HepG2 (cell line): Measurements from ENCODE around the gene CNPPD1. TPM values are rescaled to one million over a fixed set of nuclear protein-coding genes. Genes with fewer than 3 reads are reported as not detected.

Source experiments
- ELF1 ChIP-seq: sonication (generic); formaldehyde crosslinking; IDR thresholded peaks from 2 replicates; pipeline ENCODE4 v1.4.0; 2020; ENCODE audit warnings: missing genetic modification reagents
- FIP1L1 ChIP-seq: fragments of 200-400 bp; formaldehyde crosslinking; IDR thresholded peaks from 2 replicates; pipeline ENCODE4 v1.6.1; 2018; ENCODE audit warnings: low read depth, mild to moderate bottlenecking, low read length, moderate library complexity, borderline replicate concordance; ENCODE audit not compliant: insufficient read depth
- FOXK2 ChIP-seq: fragments of 450-650 bp; IDR thresholded peaks from 2 replicates; pipeline ENCODE4 v1.6.1; 2016
- GFI1 ChIP-seq: sonication (generic); formaldehyde crosslinking; IDR thresholded peaks from 2 replicates; pipeline ENCODE4 v1.5.0; 2020; ENCODE audit warnings: missing genetic modification reagents, mild to moderate bottlenecking, borderline replicate concordance
- GPN1 ChIP-seq: sonication (generic); formaldehyde crosslinking; IDR thresholded peaks from 2 replicates; pipeline ENCODE4 v1.5.1; 2020; ENCODE audit warnings: missing genetic modification reagents, borderline replicate concordance
- HIVEP1 ChIP-seq: sonication (generic); formaldehyde crosslinking; IDR thresholded peaks from 2 replicates; pipeline ENCODE4 v1.4.0; 2020; ENCODE audit warnings: mild to moderate bottlenecking, missing genetic modification reagents
- HMGA1 ChIP-seq: sonication (generic); formaldehyde crosslinking; conservative IDR thresholded peaks from 2 replicates; pipeline ENCODE4 v1.4.0; 2020; ENCODE audit warnings: missing genetic modification reagents
- ISX ChIP-seq: sonication (generic); formaldehyde crosslinking; conservative IDR thresholded peaks from 2 replicates; pipeline ENCODE4 v1.5.0; 2020; ENCODE audit warnings: missing genetic modification reagents
- KAT8 ChIP-seq: IDR thresholded peaks from 2 replicates; pipeline ENCODE4 v1.6.1; 2016; ENCODE audit warnings: missing genetic modification reagents, missing compliant biosample characterization
- NFIC ChIP-seq: IDR thresholded peaks from 2 replicates; pipeline ENCODE4 v1.6.1; 2012; ENCODE audit warnings: mild to moderate bottlenecking, low read length, inconsistent platforms
- PAX8 ChIP-seq: sonication (generic); formaldehyde crosslinking; IDR thresholded peaks from 2 replicates; pipeline ENCODE4 v1.8.0; 2022; ENCODE audit warnings: mild to moderate bottlenecking, missing genetic modification reagents, borderline replicate concordance
- SIX4 ChIP-seq: sonication (generic); formaldehyde crosslinking; IDR thresholded peaks from 2 replicates; pipeline ENCODE4 v1.4.0; 2020; ENCODE audit warnings: missing genetic modification reagents
- SNRNP70 ChIP-seq: fragments of 200-400 bp; formaldehyde crosslinking; IDR thresholded peaks from 2 replicates; pipeline ENCODE4 v1.6.1; 2017; ENCODE audit warnings: mild to moderate bottlenecking, low read depth, low read length, moderate library complexity
- ZFP41 ChIP-seq: sonication (generic); formaldehyde crosslinking; IDR thresholded peaks from 2 replicates; pipeline ENCODE4 v1.4.0; 2020; ENCODE audit warnings: mild to moderate bottlenecking, missing genetic modification reagents, borderline replicate concordance
- ZNF10 ChIP-seq: sonication (generic); formaldehyde crosslinking; IDR thresholded peaks from 2 replicates; pipeline ENCODE4 v1.4.0; 2020; ENCODE audit warnings: mild to moderate bottlenecking, low read depth, missing genetic modification reagents, borderline replicate concordance
- ZNF136 ChIP-seq: sonication (generic); formaldehyde crosslinking; IDR thresholded peaks from 2 replicates; pipeline ENCODE4 v1.8.1; 2022; ENCODE audit warnings: low read depth, mild to moderate bottlenecking, moderate library complexity, missing genetic modification reagents
- ZNF431 ChIP-seq: sonication (generic); formaldehyde crosslinking; IDR thresholded peaks from 2 replicates; pipeline ENCODE4 v1.9.0; 2022; ENCODE audit warnings: missing genetic modification reagents, low read depth, mild to moderate bottlenecking, borderline replicate concordance
- ZNF83 ChIP-seq: sonication (generic); formaldehyde crosslinking; IDR thresholded peaks from 2 replicates; pipeline ENCODE4 v1.4.0; 2020; ENCODE audit warnings: missing genetic modification reagents, mild to moderate bottlenecking, borderline replicate concordance
- ZSCAN30 ChIP-seq: sonication (generic); formaldehyde crosslinking; IDR thresholded peaks from 2 replicates; pipeline ENCODE4 v1.5.0; 2020; ENCODE audit warnings: mild to moderate bottlenecking, missing genetic modification reagents
- polyA plus RNA-seq, 8 experiments: library from polyadenylated mRNA; depleted of rRNA in 3 of 8; stranded (reverse) in 7 of 8; unstranded in 1 of 8; fragments of >200 nt; fragmentation: Illumina TruSeq in 4 of 8; extraction: Trizol in 4 of 8; gene quantifications; 2 replicates each; pipeline versions ENCODE4 v1.2.1 to v1.2.3, GENCODE V29; 2011 to 2016; ENCODE audit warnings: low read depth in 4 of 8, missing spikeins in 1 of 8, mixed read lengths in 1 of 8; ENCODE audit not compliant: insufficient read depth in 1 of 8
- total RNA-seq, 5 experiments: library from RNA; depleted of rRNA; stranded (reverse); fragments of >200 nt; fragmentation: Illumina TruSeq; extraction: Trizol; gene quantifications; 2 replicates each; pipeline ENCODE4 v1.2.3, GENCODE V29; 2016; ENCODE audit warnings: low read depth in 1 of 5
- TF ChIP-seq, protein P1 (sequence below), 2 experiments: fragments of 450-650 bp in 1 of 2; sonication (generic) in 1 of 2; formaldehyde crosslinking in 1 of 2; IDR thresholded peaks; 2 replicates each; pipeline versions ENCODE4 v1.6.1 to v1.8.0; 2016 to 2022; ENCODE audit warnings: antibody characterized with exemption in 1 of 2, mild to moderate bottlenecking in 1 of 2, missing genetic modification reagents in 1 of 2
- TF ChIP-seq, protein P2 (sequence below): sonication (generic); formaldehyde crosslinking; IDR thresholded peaks from 2 replicates; pipeline ENCODE4 v1.4.0; 2020; ENCODE audit warnings: mild to moderate bottlenecking, missing genetic modification reagents

The CNPPD1 gene
- total and polyA plus RNA-seq, 2 of the 13 experiments (the other 11 are each of a cell fraction or from before 2014, with no cell fraction given): 35.5 to 49.4 TPM

DNA sequence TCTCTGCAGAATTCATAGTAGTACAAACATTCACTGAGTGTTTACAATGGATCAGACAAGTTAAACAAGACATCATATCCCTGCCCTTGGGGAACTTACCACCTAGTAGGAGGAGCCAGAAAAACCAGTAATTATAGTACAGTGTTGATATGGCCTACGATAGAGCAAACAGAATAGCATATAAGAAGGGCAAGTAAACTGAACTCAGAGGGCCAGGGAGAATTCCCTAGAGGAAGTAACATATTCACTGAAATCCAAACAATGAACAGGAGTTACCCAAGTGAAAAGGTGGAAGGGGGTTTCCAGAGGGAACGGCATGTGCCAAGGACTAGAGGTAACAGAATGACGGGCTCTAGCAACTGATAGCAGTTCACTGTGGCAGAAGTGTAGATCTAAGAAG, 50.2 kb downstream of the CNPPD1 start (continued):
- TF ChIP-seq KAT8 (CRISPR knock-in tag) (peak; percentile 32; the same call in 1 of the 2 replicates), ZNF431 (CRISPR knock-in tag) (0 out of 2 replicates have a peak, but pooled peaks have one; percentile 37), ZNF136 (no peak), HIVEP1 (CRISPR knock-in tag) (no peak), ELF1 (no peak), HMGA1 (no peak), FIP1L1 (no peak), FOXK2 (peak; percentile 39; the same call in 1 of the 2 replicates), SNRNP70 (no peak), ZNF83 (CRISPR knock-in tag) (no peak), NFIC (peak; percentile 80), SIX4 (CRISPR knock-in tag) (0 out of 2 replicates have a peak, but pooled peaks have one; percentile 24), GFI1 (CRISPR knock-in tag) (peak; percentile 52; the same call in 1 of the 2 replicates), GPN1 (CRISPR knock-in tag) (no peak), PAX8 (CRISPR knock-in tag) (no peak), ISX (CRISPR knock-in tag) (no peak), ZFP41 (no peak), ZSCAN30 (CRISPR knock-in tag) (no peak), ZNF10 (CRISPR knock-in tag) (no peak)
- TF ChIP-seq, protein P1, sequence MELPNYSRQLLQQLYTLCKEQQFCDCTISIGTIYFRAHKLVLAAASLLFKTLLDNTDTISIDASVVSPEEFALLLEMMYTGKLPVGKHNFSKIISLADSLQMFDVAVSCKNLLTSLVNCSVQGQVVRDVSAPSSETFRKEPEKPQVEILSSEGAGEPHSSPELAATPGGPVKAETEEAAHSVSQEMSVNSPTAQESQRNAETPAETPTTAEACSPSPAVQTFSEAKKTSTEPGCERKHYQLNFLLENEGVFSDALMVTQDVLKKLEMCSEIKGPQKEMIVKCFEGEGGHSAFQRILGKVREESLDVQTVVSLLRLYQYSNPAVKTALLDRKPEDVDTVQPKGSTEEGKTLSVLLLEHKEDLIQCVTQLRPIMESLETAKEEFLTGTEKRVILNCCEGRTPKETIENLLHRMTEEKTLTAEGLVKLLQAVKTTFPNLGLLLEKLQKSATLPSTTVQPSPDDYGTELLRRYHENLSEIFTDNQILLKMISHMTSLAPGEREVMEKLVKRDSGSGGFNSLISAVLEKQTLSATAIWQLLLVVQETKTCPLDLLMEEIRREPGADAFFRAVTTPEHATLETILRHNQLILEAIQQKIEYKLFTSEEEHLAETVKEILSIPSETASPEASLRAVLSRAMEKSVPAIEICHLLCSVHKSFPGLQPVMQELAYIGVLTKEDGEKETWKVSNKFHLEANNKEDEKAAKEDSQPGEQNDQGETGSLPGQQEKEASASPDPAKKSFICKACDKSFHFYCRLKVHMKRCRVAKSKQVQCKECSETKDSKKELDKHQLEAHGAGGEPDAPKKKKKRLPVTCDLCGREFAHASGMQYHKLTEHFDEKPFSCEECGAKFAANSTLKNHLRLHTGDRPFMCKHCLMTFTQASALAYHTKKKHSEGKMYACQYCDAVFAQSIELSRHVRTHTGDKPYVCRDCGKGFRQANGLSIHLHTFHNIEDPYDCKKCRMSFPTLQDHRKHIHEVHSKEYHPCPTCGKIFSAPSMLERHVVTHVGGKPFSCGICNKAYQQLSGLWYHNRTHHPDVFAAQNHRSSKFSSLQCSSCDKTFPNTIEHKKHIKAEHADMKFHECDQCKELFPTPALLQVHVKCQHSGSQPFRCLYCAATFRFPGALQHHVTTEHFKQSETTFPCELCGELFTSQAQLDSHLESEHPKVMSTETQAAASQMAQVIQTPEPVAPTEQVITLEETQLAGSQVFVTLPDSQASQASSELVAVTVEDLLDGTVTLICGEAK (IDR thresholded peaks at IDR 0.05): no peak
- TF ChIP-seq, protein P1 (CRISPR knock-in tag; IDR thresholded peaks at IDR 0.05): no peak
- TF ChIP-seq, protein P2, sequence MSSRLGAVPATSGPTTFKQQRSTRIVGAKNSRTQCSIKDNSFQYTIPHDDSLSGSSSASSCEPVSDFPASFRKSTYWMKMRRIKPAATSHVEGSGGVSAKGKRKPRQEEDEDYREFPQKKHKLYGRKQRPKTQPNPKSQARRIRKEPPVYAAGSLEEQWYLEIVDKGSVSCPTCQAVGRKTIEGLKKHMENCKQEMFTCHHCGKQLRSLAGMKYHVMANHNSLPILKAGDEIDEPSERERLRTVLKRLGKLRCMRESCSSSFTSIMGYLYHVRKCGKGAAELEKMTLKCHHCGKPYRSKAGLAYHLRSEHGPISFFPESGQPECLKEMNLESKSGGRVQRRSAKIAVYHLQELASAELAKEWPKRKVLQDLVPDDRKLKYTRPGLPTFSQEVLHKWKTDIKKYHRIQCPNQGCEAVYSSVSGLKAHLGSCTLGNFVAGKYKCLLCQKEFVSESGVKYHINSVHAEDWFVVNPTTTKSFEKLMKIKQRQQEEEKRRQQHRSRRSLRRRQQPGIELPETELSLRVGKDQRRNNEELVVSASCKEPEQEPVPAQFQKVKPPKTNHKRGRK: no peak
